Endometrial microvascular endothelial cells (primary cell): ENCODE data around the gene SIL1. TPM values are rescaled to one million over a fixed set of nuclear protein-coding genes. Genes with fewer than 3 reads are reported as not detected.
"Not testable (repeated sequence)": the region's sequence is repeated elsewhere in the genome, so short reads cannot be mapped to it uniquely, and the experiment has no call there.

Experiments
- in situ Hi-C: cut with HindIII; loops from 2 replicates; pipeline ENCODE4 v1.10.0; 2017; ENCODE audit warnings: low sequenced_read_pairs, low pct_unique_long_range_greater_than_20kb; ENCODE audit errors: inconsistent ontology term
- total RNA-seq: library from RNA; depleted of rRNA; stranded (reverse); fragments of >200 nt; gene quantifications from one replicate; pipeline ENCODE4 v1.2.3, GENCODE V29; 2015; ENCODE audit errors: inconsistent ontology term

The SIL1 gene
- total RNA-seq, 1 donor from 2014 or later, result 42.6 TPM

DNA sequence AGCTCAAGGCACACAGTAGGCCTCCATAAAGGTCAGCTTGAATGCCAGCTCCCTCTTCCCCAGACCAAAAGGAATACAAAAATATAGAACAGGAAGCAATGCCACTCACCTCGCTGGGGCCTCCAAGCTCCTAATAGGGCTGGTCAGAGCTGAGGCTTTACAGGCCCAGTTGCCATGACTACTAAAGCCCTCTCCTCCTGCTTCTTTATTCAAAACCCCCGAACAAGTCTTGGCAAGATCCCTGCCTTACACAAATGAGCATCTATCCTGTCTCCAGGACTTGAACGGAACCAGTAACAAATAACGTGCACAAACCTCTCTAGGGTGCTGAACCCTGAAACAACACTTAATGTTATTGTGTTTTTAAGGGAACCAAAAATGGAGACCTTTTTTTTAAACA, 136.3 kb downstream of the SIL1 start:
- in situ Hi-C loops, result no loop called here

DNA sequence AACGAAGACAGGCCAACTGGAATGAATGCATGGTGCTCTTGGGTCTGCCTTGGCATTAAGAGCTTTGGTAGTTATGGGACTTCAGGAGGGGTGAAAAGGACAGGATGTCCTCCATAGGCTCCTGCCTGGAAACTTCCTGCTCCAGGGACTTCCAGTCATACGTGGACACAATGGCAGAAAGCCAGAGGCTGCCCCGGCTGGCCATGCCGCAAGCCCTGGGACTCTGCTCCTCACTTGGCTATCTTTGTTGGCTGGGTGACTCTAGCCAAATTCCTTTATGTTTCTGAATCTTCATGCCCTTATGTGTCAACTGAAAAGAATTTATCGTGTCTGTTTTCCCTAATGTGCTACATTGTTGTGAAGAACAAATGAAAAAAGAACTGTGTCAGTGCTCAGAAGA, 136.9 kb downstream of the SIL1 start:
- in situ Hi-C loops, result no loop called here

DNA sequence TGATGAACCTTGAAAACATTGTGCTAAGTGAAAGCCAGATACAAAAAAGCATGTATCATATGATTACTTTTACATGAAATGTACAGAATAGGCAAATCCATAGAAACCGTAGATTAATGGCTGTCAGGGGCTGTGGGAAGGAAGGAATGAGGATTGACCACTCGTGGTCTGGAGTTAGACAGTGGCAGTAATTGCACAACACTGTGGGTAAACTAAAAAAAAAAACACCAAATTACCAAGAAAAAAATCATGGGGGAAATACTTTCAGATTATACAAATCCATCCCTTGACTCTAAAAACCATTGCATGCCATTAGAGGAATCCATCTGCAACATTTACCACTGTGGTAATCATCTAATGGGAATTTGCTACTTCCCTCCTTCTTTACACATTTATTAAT, 140.0 kb downstream of the SIL1 start:
- in situ Hi-C loops, result no loop called here

DNA sequence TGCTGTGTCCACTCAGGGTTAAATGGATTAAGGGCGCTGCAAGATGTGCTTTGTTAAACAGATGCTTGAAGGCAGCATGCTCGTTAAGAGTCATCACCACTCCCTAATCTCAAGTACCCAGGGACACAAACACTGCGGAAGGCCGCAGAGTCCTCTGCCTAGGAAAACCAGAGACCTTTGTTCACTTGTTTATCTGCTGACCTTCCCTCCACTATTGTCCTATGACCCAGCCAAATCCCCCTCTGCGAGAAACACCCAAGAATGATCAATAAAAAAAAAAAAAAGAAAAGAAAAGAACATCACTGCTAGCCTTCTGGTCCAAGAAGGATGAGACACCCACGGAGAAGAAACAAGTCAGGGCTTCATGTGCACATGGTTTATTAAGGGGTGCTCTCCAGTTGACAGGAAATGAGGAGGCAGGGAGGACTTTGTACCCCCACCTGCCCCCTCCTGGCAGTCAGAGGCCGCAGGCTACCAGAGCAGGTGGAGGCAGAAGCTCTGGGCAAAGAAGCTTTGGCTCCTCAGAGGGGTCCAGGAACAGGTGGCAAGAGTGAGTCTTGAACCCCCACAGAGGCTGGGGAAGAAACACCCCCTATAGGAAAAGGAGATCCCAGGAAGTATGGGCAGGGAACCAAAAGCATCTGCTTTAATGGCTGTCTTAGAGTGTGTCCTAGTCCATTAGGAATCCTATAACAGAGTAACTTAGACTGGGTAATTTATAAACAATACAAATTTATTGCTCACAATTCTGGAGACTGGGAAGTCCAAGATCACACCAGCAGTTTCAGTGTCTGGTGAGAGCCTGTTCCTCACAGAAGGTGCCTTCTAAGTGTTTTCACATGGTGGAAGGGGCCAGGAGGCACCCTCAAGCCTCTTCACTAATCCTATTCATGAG, 140.9 kb downstream of the SIL1 start:
- in situ Hi-C loops, result not testable (repeated sequence)

DNA sequence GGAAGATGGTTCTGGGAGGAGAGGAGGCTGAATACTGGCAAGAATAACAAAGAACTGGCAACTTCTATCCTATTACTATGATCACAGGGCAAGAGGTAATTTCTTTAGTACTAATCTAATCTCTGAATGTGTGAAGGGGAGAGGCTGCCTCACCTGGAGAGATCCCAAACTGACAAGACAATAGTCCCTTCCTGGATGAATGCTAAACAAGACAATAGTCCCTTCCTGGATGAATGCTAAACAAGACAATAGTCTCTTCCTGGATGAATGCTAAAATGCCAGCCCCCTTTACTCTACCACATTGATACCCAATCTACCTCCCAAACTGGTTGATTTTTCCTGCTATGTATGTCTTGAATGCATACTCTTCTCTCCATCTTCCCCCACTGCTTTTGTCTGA, 145.2 kb downstream of the SIL1 start:
- in situ Hi-C loops, result no loop called here

DNA sequence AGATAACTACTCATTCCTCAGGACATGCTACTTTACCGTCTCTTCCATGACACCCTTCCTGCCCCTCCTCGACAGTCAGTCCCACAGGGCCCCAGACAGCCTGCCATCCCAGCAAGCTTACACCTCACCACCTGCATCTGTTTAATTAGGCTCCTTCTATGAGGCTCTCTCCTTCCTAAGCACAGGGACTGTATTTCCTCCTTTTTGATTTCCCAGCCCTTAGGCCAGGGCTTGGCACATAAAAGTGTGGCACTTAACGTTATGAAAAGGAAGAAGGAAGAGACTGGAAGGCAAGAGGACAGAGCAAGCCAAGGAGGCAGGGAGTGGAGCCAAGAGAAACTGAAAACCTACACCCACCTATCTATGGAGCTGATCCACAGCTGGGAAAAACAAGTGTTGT, 146.8 kb downstream of the SIL1 start:
- in situ Hi-C loops, result no loop called here

DNA sequence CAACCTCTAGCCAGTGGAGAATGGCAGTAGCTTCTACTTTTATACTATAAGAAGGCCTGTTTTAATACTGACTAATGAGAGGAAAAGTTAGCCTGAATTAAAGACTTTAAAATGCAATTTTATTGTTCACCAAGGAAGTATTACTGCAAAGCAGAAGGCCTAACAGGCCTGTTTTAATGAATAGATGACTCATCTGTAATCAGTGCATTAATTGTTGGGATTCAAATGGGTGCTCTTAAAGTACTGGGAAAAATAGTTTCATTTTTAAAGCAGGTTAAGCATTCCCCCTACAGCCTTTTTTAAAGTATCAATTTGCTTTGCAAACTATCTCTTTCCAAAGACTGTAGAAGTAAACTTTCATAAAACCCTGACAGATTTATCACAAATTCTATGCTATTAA, 147.7 kb downstream of the SIL1 start:
- in situ Hi-C loops, result no loop called here

DNA sequence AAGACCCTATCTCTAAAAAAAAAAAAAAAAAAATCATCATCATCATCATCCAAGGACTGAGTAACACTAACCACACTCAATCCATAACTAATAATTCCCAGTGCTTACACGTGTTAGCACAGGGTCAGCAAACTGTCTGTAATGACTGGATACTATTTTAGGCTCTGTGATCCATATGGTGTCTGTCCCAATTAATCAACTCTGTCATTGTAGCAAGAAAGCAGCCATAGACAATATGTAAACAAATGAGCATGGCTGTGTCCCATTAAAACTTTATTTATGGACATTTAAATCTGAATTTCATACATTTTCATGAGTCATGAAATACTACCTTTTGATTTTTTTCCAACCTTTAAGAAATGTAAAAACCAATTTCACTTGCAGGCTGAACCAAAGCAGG, 148.4 kb downstream of the SIL1 start:
- in situ Hi-C loops, result no loop called here

DNA sequence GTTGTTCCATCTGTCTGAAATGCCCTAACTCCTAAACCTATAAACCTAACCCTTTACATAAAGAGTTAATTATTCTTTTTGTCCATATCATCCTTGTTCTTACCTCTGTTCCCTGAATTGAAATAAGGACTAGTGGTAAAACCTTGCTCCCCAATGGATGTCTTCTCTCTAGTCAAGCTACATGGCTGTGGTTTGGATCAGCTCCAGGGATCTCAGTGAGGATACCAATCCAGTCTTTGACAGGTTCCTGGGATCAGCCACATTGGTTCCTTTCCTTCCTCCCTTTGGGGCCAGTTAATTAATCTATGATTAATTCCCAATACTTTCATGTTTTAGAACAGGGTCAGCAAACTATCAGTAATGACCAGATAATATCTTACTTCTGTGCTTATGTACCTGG, 151.6 kb downstream of the SIL1 start:
- in situ Hi-C loops, result no loop called here

DNA sequence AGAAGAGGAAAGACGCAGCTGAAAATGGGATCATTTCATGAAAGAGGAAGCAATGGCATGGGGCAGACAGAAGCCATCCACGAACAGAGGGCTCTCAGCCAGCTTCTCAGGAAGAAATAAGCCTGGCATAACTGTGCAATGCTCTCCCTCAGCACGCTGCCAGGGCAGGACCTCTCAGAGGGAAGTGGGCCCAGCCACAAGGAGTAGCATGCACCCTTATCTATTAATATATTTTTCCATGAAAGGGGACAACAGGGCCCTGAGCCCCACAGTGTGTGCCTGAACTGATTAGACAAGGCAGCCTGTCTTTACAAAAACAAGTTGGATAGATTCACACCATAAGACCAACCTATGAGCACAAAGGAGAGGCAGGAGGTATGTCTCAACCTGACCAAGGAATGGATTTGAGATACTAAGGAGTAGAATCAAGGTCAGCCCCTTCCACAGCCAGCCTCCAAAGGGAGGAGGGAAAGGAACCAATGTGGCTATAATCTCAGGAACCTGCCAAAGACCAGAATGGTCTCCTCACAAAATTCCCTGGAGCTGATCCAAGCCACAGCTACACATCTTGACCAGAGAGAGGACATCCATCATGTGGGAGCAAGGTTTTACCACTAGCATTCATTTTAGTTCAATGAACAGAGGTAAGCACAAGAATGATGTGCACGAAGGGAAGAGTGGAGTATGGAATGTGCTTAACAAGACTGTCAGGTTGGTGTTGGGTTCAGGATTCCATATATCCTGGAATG, 154.8 kb downstream of the SIL1 start:
- in situ Hi-C loops, result no loop called here

DNA sequence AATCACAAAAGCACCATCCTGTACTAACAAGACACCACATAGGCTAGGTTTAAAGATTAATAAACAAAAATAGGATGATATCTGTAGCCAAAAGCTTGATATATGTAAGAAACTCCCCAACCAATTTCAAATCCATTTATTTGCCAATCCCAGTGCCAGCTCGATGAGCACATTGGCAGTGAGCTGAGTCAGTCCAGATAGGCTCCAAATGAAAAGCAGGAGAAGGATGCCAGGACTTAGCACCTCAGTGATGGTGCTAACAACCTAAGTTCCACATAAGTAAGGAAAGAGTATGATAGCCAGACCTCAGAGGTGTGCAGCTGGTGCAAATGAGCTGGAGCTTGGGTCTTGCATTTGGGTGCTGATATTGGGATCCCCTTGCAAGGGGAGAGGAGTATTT, 158.1 kb downstream of the SIL1 start:
- in situ Hi-C loops, result no loop called here

DNA sequence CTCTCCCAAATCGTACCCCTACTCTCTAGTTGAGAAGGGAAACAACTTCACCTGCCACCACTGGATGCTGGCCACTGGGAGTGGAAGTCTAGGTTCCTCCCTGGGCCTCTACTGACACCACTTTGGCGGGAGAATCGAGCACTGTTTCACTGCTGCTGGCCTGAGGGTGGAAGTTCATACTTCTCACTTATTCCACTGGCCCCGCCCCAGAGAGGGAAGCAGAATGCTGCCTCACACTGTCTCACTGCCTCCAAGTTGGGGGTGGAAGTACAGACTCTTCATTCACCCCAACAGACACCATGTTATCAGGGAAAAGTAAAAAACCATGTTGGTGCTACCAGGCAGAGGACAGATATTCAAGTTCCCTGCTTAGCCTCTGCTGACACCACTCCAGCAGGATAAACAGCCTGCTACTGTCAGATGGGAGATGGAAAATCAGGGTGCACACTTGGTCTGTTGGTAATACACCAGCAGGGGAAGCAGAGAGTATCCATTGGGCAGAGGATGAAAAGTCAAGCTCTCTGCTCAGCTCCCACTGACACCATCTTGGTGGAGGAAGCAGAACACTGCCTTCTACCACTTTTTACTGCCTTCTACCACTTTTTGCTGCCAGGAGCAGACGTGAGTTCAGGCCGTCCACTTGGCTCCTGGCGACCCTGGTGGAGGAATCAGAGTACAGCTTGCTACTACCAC, 159.4 kb downstream of the SIL1 start:
- in situ Hi-C loops, result no loop called here

DNA sequence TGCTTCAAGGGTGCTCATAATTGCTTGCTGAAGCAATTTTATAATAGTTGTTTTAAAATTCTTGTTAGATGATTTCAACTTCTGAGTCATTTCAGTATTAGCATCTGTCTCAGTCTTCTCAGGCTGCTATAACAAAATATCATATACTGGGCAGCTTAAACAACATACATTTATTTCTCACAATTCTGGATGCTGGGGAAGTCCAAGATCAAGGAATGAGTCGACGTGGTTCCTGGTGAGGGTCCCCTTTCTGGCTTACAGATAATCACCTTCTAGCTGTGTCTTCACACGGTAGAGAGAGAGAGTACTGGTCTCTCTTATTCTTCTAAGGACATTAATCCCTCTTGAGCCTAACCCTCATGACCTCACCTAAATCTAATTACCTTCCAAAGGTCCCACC, 160.4 kb downstream of the SIL1 start:
- in situ Hi-C loops, result no loop called here

DNA sequence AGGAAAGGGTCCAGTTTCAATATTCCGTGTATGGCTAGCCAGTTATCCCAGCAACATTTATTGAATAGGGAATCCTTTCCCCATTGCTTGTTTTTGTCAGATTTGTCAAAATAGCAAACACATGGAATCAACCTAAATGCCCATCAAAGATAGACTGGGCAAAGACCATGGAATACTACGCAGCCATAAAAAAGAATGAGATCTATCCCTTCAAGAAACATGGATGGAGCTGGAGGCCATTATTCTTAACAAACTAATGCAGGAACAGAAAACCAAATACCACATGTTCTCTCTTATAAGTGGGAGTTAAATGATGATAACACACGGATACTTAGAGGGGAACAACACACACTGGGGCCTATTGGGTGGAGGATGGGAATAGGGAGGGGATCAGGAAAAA, 161.8 kb downstream of the SIL1 start:
- in situ Hi-C loops, result not testable (repeated sequence)

DNA sequence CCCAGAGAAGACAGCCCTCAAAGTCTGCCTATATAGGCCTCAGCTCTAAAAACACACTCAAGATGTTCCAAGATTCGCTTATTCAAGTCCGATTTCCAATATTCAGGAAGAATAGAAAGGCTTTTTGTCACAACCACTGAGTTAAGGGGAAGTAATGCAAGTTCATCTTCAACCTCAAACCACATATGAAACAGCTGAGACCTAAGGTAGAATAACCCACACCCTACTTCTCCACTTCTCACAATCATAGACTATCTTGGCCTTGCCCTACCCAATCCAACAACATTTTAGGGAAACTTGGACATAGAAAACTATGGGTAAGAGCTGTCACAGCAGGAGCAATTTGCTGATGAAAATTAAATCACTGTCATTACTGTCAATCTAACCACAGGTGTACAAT, 171.0 kb downstream of the SIL1 start:
- in situ Hi-C loops, result no loop called here

DNA sequence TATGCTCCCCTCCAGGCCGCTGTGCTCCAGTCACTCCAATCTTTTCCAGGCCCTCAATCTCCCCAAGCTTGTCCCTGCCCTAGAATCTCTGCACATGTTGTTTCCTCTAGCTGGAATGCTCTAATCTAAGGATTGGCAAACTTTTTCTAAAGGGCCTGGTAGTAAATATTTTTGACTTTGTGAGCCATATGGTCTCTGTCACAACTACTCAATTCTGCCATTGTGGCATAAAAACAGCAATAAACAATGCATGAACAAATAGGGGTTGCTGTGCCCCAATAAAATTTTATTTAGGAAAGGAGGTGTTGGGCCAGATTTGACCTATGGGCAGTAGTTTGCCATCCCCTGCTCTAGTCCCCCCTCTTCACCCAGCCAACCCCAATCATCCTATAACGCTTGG, 172.5 kb downstream of the SIL1 start:
- in situ Hi-C loops, result no loop called here

DNA sequence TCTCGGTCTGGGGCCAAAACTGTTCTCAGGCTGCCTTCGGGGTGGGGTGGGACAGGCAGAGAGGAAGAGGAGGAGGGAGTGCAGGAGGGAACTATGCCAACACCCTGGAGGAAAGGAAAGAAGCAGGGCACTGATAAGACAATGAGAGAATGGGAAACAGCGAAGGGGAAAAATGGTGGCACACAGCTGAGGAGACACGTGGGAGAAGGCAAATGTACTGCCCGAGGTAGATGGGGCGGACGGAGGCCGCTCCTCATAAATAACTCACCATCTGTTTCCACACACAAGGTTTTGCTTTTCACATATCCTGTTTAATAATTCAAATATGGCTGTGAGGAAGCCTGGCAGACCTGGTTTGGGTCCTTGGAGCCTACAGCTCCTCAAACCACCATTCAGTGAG, 174.9 kb downstream of the SIL1 start:
- in situ Hi-C loops, result no loop called here

DNA sequence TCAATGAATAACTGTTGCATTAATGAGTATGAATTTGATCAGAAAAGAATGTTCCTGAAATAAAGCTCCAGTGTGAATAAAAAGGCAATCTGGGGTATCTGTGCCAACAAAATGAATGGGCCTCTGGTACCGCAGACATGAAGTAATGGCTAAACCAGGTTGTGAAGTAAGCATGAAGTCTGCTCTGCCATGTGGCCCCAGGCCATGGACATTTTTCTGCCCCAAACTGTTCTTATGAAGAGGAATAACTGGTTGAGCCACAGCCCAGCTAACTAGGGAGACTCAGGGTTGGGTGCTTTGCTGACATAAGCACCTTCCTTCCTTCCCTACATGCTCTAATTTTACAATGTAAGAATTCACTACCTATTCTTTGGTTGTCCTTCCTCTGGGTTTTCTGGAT, 175.6 kb downstream of the SIL1 start:
- in situ Hi-C loops, result no loop called here

DNA sequence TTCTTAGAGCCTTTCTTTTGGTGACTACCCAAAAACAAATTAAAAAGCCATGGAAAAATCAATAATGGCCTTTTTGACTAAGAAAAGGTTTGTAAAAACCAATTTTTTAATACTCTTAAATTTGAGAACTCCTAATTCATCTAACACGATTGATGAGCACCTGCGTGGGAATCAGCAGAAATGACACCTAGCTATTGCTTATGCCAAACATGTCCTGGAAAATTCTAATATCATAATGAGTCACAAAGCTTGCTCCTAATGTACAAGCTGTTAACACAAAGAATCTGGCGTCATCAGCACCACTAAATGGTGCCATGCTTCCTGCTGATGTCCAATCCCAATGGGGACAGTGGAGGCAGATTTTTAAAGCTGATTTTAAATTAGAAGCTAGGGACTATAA, 176.8 kb downstream of the SIL1 start:
- in situ Hi-C loops, result no loop called here

DNA sequence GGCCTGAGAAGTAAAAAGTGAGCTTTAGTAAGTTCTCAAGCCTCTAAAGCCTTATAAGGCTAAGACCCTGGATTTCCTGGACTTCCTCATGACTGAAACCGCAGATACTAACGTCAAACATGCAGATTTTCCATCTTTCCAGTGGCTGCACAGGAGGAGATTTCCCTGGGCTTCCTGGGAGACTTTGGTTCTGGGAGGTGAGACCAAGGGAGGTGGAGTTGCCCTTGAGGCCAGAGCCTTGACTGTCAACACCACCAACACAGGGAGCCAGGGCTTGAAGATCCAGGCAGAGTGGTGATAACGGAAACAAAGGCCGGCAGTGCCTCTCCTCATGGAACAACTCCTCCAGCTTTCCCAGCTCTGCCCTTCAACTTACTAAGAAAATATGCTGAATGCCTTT, 178.3 kb downstream of the SIL1 start:
- in situ Hi-C loops, result no loop called here
